Trophoblast cell (in vitro differentiated cells and primary cell): ENCODE measurements around the gene HOXA2.

Source experiments
- DNase-seq, 2 donors: peaks; one replicate each; pipeline ENCODE4 v3.0.0-alpha.2; 2016
- H2AFZ ChIP-seq: 2 replicates; pipeline ENCODE4 v1.6.1; 2013; ENCODE audit warnings: low read length, moderate library complexity, mild to moderate bottlenecking; ENCODE audit not compliant: insufficient read depth, poor library complexity
- H2AK5ac ChIP-seq: 2 replicates; pipeline ENCODE4 v1.6.1; 2013; ENCODE audit warnings: mild to moderate bottlenecking, low read length
- H2BK120ac ChIP-seq: 2 replicates; pipeline ENCODE4 v1.6.1; 2013; ENCODE audit warnings: low read length, mild to moderate bottlenecking, moderate library complexity; ENCODE audit not compliant: insufficient read depth, poor library complexity
- H2BK12ac ChIP-seq: 2 replicates; pipeline ENCODE4 v1.6.1; 2013; ENCODE audit warnings: mild to moderate bottlenecking, low read length, moderate library complexity
- H2BK5ac ChIP-seq: 2 replicates; pipeline ENCODE4 v1.6.1; 2013; ENCODE audit warnings: low read length, low read depth, moderate library complexity, mild to moderate bottlenecking; ENCODE audit not compliant: poor library complexity
- H3K14ac ChIP-seq: 2 replicates; pipeline ENCODE4 v1.6.1; 2013; ENCODE audit warnings: mild to moderate bottlenecking, low read length
- H3K18ac ChIP-seq: 2 replicates; pipeline ENCODE4 v1.6.1; 2013; ENCODE audit warnings: mild to moderate bottlenecking, low read length
- H3K23ac ChIP-seq: 2 replicates; pipeline ENCODE4 v1.6.1; 2013; ENCODE audit warnings: low read length
- H3K27ac ChIP-seq: 2 replicates; pipeline ENCODE4 v1.5.1; 2013; ENCODE audit warnings: low read depth, mild to moderate bottlenecking, inconsistent platforms, low read length, moderate library complexity
- H3K27me3 ChIP-seq: 2 replicates; pipeline ENCODE4 v1.6.1; 2013; ENCODE audit warnings: inconsistent platforms, mild to moderate bottlenecking, low read length, moderate library complexity; ENCODE audit not compliant: insufficient read depth
- H3K36me3 ChIP-seq, 2 experiments: 1 replicate in 1 of 2; 2 replicates in 1 of 2; pipeline ENCODE4 v1.6.1; 2013; ENCODE audit warnings: low read length in 2 of 2, mild to moderate bottlenecking in 2 of 2, moderate library complexity in 1 of 2; ENCODE audit not compliant: insufficient read depth in 2 of 2, control insufficient read depth in 1 of 2
- H3K4ac ChIP-seq: 2 replicates; pipeline ENCODE4 v1.6.1; 2013; ENCODE audit warnings: low read depth, mild to moderate bottlenecking, low read length, moderate library complexity
- H3K4me1 ChIP-seq, 2 experiments: 1 replicate in 1 of 2; 2 replicates in 1 of 2; pipeline ENCODE4 v1.6.1; 2013; ENCODE audit warnings: low read length in 2 of 2, mild to moderate bottlenecking in 2 of 2, moderate library complexity in 1 of 2; ENCODE audit not compliant: insufficient read depth in 2 of 2, control insufficient read depth in 1 of 2
- H3K4me2 ChIP-seq: 2 replicates; pipeline ENCODE4 v1.6.1; 2013; ENCODE audit warnings: inconsistent platforms, mild to moderate bottlenecking, low read length, moderate library complexity
- H3K4me3 ChIP-seq: 2 replicates; pipeline ENCODE4 v1.5.1; 2013; ENCODE audit warnings: mild to moderate bottlenecking, low read depth, low read length, inconsistent platforms
- H3K79me1 ChIP-seq: one replicate; pipeline ENCODE4 v1.6.1; 2013; ENCODE audit warnings: low read length
- H3K79me2 ChIP-seq: 2 replicates; pipeline ENCODE4 v1.6.1; 2013; ENCODE audit warnings: low read length, mild to moderate bottlenecking; ENCODE audit not compliant: control insufficient read depth, insufficient read depth, poor library complexity
- H3K9ac ChIP-seq: 2 replicates; pipeline ENCODE4 v1.6.1; 2013; ENCODE audit warnings: mild to moderate bottlenecking, low read length
- H3K9me3 ChIP-seq: 2 replicates; pipeline ENCODE4 v1.6.1; 2013; ENCODE audit warnings: low read depth, mild to moderate bottlenecking, control low read depth, inconsistent platforms, low read length; ENCODE audit not compliant: insufficient read depth
- H4K12ac ChIP-seq: 2 replicates; pipeline ENCODE4 v1.6.1; 2013; ENCODE audit warnings: low read depth, mild to moderate bottlenecking, low read length, moderate library complexity
- H4K8ac ChIP-seq: 2 replicates; pipeline ENCODE4 v1.6.1; 2013; ENCODE audit warnings: low read depth, mild to moderate bottlenecking, low read length, moderate library complexity
- H4K91ac ChIP-seq: one replicate; pipeline ENCODE4 v1.6.1; 2013; ENCODE audit warnings: low read depth, mild to moderate bottlenecking, low read length, moderate library complexity
- WGBS: extraction: QIAGEN DNeasy Blood & Tissue Kit; methylation state at CpG from one replicate; pipeline ENCODE4 v1.1.7; 2013; ENCODE audit warnings: missing lambda C conversion rate; ENCODE audit not compliant: insufficient read length, insufficient coverage; ENCODE audit errors: extremely low coverage; 5-methylcytosine and 5-hydroxymethylcytosine counted together

The HOXA2 gene

GRCh38 chr7:27124902-27125689, 22.6 kb upstream of the HOXA2 start:
- H3K14ac ChIP-seq: no peak overlapping the region
- H2BK12ac ChIP-seq: no peak overlapping the region
- no peak overlapping the region for H3K23ac ChIP-seq
- H3K79me2 ChIP-seq: no peaks in the 10 kb centered on the region
- no CpG with 5 or more reads among the region's 8 CpGs for WGBS
- no peak overlapping the region for H2BK5ac ChIP-seq
- H3K18ac ChIP-seq: no peak overlapping the region
- H2AK5ac ChIP-seq: no peak overlapping the region
- no peak overlapping the region for H3K4me3 ChIP-seq
- no peaks in the 10 kb centered on the region for H3K79me1 ChIP-seq
- H3K4ac ChIP-seq: no peak overlapping the region
- peaks cover 0 to under 1% of the 10 kb centered on the region in 2 experiments for H3K4me1 ChIP-seq
- no peaks in the 10 kb centered on the region for H3K36me3 ChIP-seq
- H3K4me2 ChIP-seq: no peak overlapping the region
- H4K12ac ChIP-seq: no peak overlapping the region
- H3K27ac ChIP-seq: no peak overlapping the region
- peaks cover 15% of the 10 kb centered on the region for H3K9me3 ChIP-seq
- H2AFZ ChIP-seq: no peak overlapping the region
- peaks cover 88% of the 10 kb centered on the region for H3K27me3 ChIP-seq
- H4K8ac ChIP-seq: no peak overlapping the region
- H4K91ac ChIP-seq: no peak overlapping the region
- no peak overlapping the region for H3K9ac ChIP-seq
- no peak overlapping the region for H2BK120ac ChIP-seq
- no peak for DNase-seq

GRCh38 chr7:27124096-27124901, 21.8 kb upstream of the HOXA2 start:
- Histone ChIP-seq H3K4me2 (no peak overlapping the region), H4K91ac (no peak overlapping the region), H3K18ac (no peak overlapping the region), H3K4me3 (no peak overlapping the region), H3K23ac (no peak overlapping the region), H3K79me2 (no peaks in the 10 kb centered on the region), H3K36me3 (no peaks in the 10 kb centered on the region), H2BK5ac (no peak overlapping the region), H4K12ac (no peak overlapping the region), H4K8ac (no peak overlapping the region), H2AK5ac (no peak overlapping the region), H3K4ac (no peak overlapping the region), H2BK120ac (no peak overlapping the region), H2BK12ac (no peak overlapping the region), H3K9me3 (peaks cover 14% of the 10 kb centered on the region), H3K9ac (no peak overlapping the region), H2AFZ (no peak overlapping the region), H3K27me3 (peaks cover 88% of the 10 kb centered on the region), H3K4me1 (no peaks in the 10 kb centered on the region), H3K14ac (no peak overlapping the region), H3K27ac (no peak overlapping the region), H3K79me1 (no peaks in the 10 kb centered on the region)
- DNase-seq: no peak
- no CpG with 5 or more reads among the region's 43 CpGs for WGBS

- Histone ChIP-seq H3K79me2 (no peaks in the 10 kb centered on the region), H2BK120ac (no peak overlapping the region), H2AK5ac (no peak overlapping the region), H2BK12ac (no peak overlapping the region), H3K4me3 (no peak overlapping the region), H3K9ac (no peak overlapping the region), H3K36me3 (no peaks in the 10 kb centered on the region), H3K4me1 (no peaks in the 10 kb centered on the region), H3K14ac (no peak overlapping the region), H4K12ac (no peak overlapping the region), H2BK5ac (no peak overlapping the region), H4K91ac (no peak overlapping the region), H3K4me2 (no peak overlapping the region), H3K23ac (no peak overlapping the region), H3K9me3 (peaks cover 11% of the 10 kb centered on the region), H3K27me3 (peaks cover 86% of the 10 kb centered on the region), H3K27ac (no peak overlapping the region), H4K8ac (no peak overlapping the region), H3K4ac (no peak overlapping the region), H3K79me1 (no peaks in the 10 kb centered on the region), H3K18ac (no peak overlapping the region), H2AFZ (no peak overlapping the region)
- no CpG with 5 or more reads among the region's 26 CpGs for WGBS
- DNase-seq: no peak
Observed at GRCh38 chr7:27123477-27124053, 21.1 kb upstream of the HOXA2 start.

- no peak overlapping the region for H2AFZ ChIP-seq
- H2BK5ac ChIP-seq: no peak overlapping the region
- H4K91ac ChIP-seq: no peak overlapping the region
- H3K9ac ChIP-seq: no peak overlapping the region
- no peak overlapping the region for H2BK120ac ChIP-seq
- H3K36me3 ChIP-seq: no peaks in the 10 kb centered on the region
- H3K4me1 ChIP-seq: no peaks in the 10 kb centered on the region
- no peaks in the 10 kb centered on the region for H3K79me2 ChIP-seq
- no peak overlapping the region for H3K27ac ChIP-seq
- no CpG with 5 or more reads among the region's 14 CpGs for WGBS
- H3K23ac ChIP-seq: no peak overlapping the region
- no peak overlapping the region for H3K4me2 ChIP-seq
- no peak overlapping the region for H2BK12ac ChIP-seq
- H3K14ac ChIP-seq: no peak overlapping the region
- no peak overlapping the region for H4K8ac ChIP-seq
- H4K12ac ChIP-seq: no peak overlapping the region
- DNase-seq: no peak
- H3K18ac ChIP-seq: no peak overlapping the region
- H3K4me3 ChIP-seq: no peak overlapping the region
- H3K4ac ChIP-seq: no peak overlapping the region
- H2AK5ac ChIP-seq: no peak overlapping the region
- peaks cover 85% of the 10 kb centered on the region for H3K27me3 ChIP-seq
- peaks cover 11% of the 10 kb centered on the region for H3K9me3 ChIP-seq
- H3K79me1 ChIP-seq: no peaks in the 10 kb centered on the region
Observed at GRCh38 chr7:27123007-27123476, 20.6 kb upstream of the HOXA2 start.
